DOHH2 (cell line): Measurements from ENCODE around the gene BRD7.
A peak's percentile ranks its signal among the peaks of the same experiment; 100 is the strongest.

ENCODE experiments used
- H3F3A ChIP-seq: fragments of 200-600 bp; sonication (generic), shearing (Covaris generic); 2 replicates; pipeline ENCODE4 v1.6.0; 2016; ENCODE audit warnings: antibody characterized with exemption, mild to moderate bottlenecking; ENCODE audit not compliant: control insufficient read depth, insufficient read depth
- H3K27ac ChIP-seq: fragments of 200-600 bp; sonication (generic); 2 replicates; pipeline ENCODE4 v1.5.1; 2014; ENCODE audit warnings: low read depth, mild to moderate bottlenecking, low read length, moderate library complexity
- H3K27me3 ChIP-seq: fragments of 200-600 bp; sonication (generic); 2 replicates; pipeline ENCODE4 v1.6.1; 2014; ENCODE audit warnings: mild to moderate bottlenecking, low read length, mixed read lengths; ENCODE audit not compliant: control insufficient read depth
- H3K36me3 ChIP-seq: fragments of 200-600 bp; sonication (generic); 2 replicates; pipeline ENCODE4 v1.6.1; 2014; ENCODE audit warnings: mild to moderate bottlenecking, low read length, moderate library complexity, mixed read lengths; ENCODE audit not compliant: control insufficient read depth
- H3K4me1 ChIP-seq: fragments of 200-600 bp; sonication (generic); 2 replicates; pipeline ENCODE4 v1.6.1; 2014; ENCODE audit warnings: mild to moderate bottlenecking, low read length, mixed read lengths; ENCODE audit not compliant: control insufficient read depth
- H3K4me2 ChIP-seq: fragments of 200-600 bp; sonication (generic); 2 replicates; pipeline ENCODE4 v1.6.0; 2014; ENCODE audit warnings: mild to moderate bottlenecking, low read length, moderate library complexity
- H3K4me3 ChIP-seq: fragments of 200-600 bp; sonication (generic); 2 replicates; pipeline ENCODE4 v1.5.1; 2014; ENCODE audit warnings: mild to moderate bottlenecking, low read length, mixed read lengths
- H3K79me2 ChIP-seq: fragments of 200-600 bp; sonication (generic); 2 replicates; pipeline ENCODE4 v1.6.1; 2014; ENCODE audit warnings: mild to moderate bottlenecking, low read length, mixed read lengths; ENCODE audit not compliant: control insufficient read depth
- H3K9me2 ChIP-seq: fragments of 200-600 bp; sonication (generic); replicated peaks from 2 replicates; pipeline ENCODE4 v1.6.1; 2014; ENCODE audit warnings: mild to moderate bottlenecking, low read length, mixed read lengths; ENCODE audit not compliant: control insufficient read depth
- H3K9me3 ChIP-seq: fragments of 200-600 bp; sonication (generic); 2 replicates; pipeline ENCODE4 v1.6.1; 2014; ENCODE audit warnings: antibody characterized with exemption, low read length, mixed read lengths; ENCODE audit not compliant: control insufficient read depth, insufficient read depth
- H4K20me1 ChIP-seq: fragments of 200-600 bp; sonication (generic); 2 replicates; pipeline ENCODE4 v1.6.0; 2014; ENCODE audit warnings: low read depth, mild to moderate bottlenecking, antibody characterized with exemption, low read length, moderate library complexity; ENCODE audit not compliant: control insufficient read depth, insufficient read depth
- CTCF ChIP-seq: fragments of 200-600 bp; sonication (generic); IDR thresholded peaks from one replicate; pipeline ENCODE4 v1.5.1; 2014; ENCODE audit warnings: antibody characterized with exemption, mild to moderate bottlenecking, low read depth, low read length; ENCODE audit not compliant: poor library complexity, severe bottlenecking
- EZH2phosphoT487 ChIP-seq: fragments of 200-600 bp; sonication (generic); IDR thresholded peaks from 2 replicates; pipeline ENCODE4 v1.6.1; 2017; ENCODE audit warnings: borderline replicate concordance, mild to moderate bottlenecking, antibody characterized with exemption, low read length, moderate library complexity, mixed read lengths

Gene BRD7

GRCh38 chr16:50273888-50274325 lies 94.9 kb downstream of the BRD7 start:
- peak overlapping the region; percentile 83 for H3K4me3 ChIP-seq

GRCh38 chr16:50273382-50273690 lies 95.5 kb downstream of the BRD7 start:
- no peak overlapping the region for H3K4me3 ChIP-seq
- peaks cover 9% of the 10 kb centered on the region; the same call in 1 of the 2 replicates for H3F3A ChIP-seq
- no peaks in the 10 kb centered on the region for H3K36me3 ChIP-seq
- H3K9me2 ChIP-seq: no peaks in the 10 kb centered on the region
- H3K9me3 ChIP-seq: no peaks in the 10 kb centered on the region
- H3K4me2 ChIP-seq: peak overlapping the region; percentile 83; the same call in 1 of the 2 replicates
- 0 out of 2 replicates have a peak overlapping the region, but pooled peaks have one; percentile 77 for H3K27ac ChIP-seq
- no peak for TF ChIP-seq EZH2phosphoT487
- no peak for TF ChIP-seq CTCF
- H3K4me1 ChIP-seq: peaks cover 50% of the 10 kb centered on the region
- peaks cover 28% of the 10 kb centered on the region for H3K79me2 ChIP-seq
- H4K20me1 ChIP-seq: no peaks in the 10 kb centered on the region
- H3K27me3 ChIP-seq: no peaks in the 10 kb centered on the region

More at GRCh38 chr16:50273888-50274325, 94.9 kb downstream of the BRD7 start:
- Histone ChIP-seq H3K4me2 (peak overlapping the region; percentile 83), H3K9me3 (no peaks in the 10 kb centered on the region), H3F3A (peaks cover 9% of the 10 kb centered on the region; the same call in 1 of the 2 replicates), H3K27me3 (no peaks in the 10 kb centered on the region), H3K27ac (peak overlapping the region; percentile 77), H4K20me1 (no peaks in the 10 kb centered on the region), H3K79me2 (peaks cover 28% of the 10 kb centered on the region), H3K36me3 (no peaks in the 10 kb centered on the region), H3K4me1 (peaks cover 51% of the 10 kb centered on the region), H3K9me2 (no peaks in the 10 kb centered on the region)
- no peak for TF ChIP-seq EZH2phosphoT487

DNA sequence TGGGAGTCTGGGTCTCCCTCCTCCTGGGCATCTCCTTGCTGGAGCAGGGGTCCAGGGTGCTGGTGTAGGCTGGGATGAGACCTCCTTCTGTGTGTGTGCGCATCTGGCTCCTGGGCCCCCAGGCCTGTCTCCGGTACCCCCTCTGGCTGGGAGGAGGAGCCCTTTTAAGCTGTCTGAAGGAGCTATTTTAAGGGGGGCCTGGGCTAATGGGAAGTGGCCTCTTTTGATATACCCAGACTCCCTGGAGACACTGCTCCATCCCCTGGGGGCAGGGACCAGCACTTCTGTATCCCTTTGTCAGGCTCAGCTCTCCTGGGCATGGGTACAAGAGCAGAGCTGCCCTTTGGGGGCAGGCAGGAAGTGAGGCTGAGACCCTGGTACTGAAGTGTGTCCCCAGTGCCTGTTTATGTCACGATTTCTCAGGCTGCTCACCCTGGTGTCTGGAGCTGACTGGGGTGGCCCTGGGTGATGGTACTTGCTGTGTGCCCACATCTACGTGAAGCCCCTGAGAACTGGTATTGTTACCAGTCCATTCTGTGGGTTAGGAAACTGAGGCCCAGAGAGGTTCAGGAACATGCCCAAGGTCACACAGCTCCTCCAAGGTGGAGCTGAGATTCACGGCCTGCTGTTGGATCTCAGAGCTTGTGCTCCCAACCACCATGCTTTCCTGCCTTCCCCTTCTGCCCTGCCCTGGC lies 96.0 kb downstream of the BRD7 start:
- Histone ChIP-seq H3K4me2 (peak overlapping the region; percentile 83; the same call in 1 of the 2 replicates), H3K79me2 (peaks cover 27% of the 10 kb centered on the region), H3K4me1 (peaks cover 50% of the 10 kb centered on the region)

More for the DNA sequence above, 96.0 kb downstream of the BRD7 start:
- TF ChIP-seq EZH2phosphoT487 (no peak), CTCF (no peak)
- Histone ChIP-seq H3K4me3 (no peak overlapping the region), H3K27me3 (no peaks in the 10 kb centered on the region), H3K9me2 (no peaks in the 10 kb centered on the region), H3K27ac (no peak overlapping the region), H3K9me3 (no peaks in the 10 kb centered on the region), H3F3A (peaks cover 9% of the 10 kb centered on the region; the same call in 1 of the 2 replicates), H3K36me3 (no peaks in the 10 kb centered on the region), H4K20me1 (no peaks in the 10 kb centered on the region)
